Transverse colon (tissue), 4 donors: ENCODE results near the gene C19orf18. TPM values are rescaled to one million over a fixed set of nuclear protein-coding genes. Genes with fewer than 3 reads are reported as not detected.

Experiments used
- DNase-seq: peaks from one replicate; pipeline ENCODE4 v3.0.0-alpha.2; 2019
- H3K27ac ChIP-seq, 4 donors: fragments of 200-600 bp; sonication (generic); 2 replicates each; pipeline ENCODE4 v1.5.1; 2016 to 2018; ENCODE audit warnings: inconsistent platforms in 4 of 4
- H3K27me3 ChIP-seq: fragments of 200-600 bp; sonication (generic); 2 replicates; pipeline ENCODE4 v1.5.1; 2017; ENCODE audit warnings: inconsistent platforms
- H3K36me3 ChIP-seq, 4 donors: fragments of 200-600 bp; sonication (generic); 2 replicates each; pipeline ENCODE4 v1.5.1; 2017 to 2019; ENCODE audit warnings: inconsistent platforms in 4 of 4
- H3K4me1 ChIP-seq, 4 donors: fragments of 200-600 bp; sonication (generic); 2 replicates each; pipeline ENCODE4 v1.5.1; 2017 to 2020; ENCODE audit warnings: inconsistent platforms in 4 of 4
- H3K4me3 ChIP-seq, 4 donors: fragments of 200-600 bp; sonication (generic); 1 replicate in 1 of 4; 2 replicates in 3 of 4; pipeline versions ENCODE4 v1.5.1 to v1.6.1; 2017 to 2019; ENCODE audit warnings: inconsistent platforms in 4 of 4
- H3K9me3 ChIP-seq, 2 donors: fragments of 200-600 bp; sonication (generic); 2 replicates each; pipeline ENCODE4 v1.5.1; 2017 to 2019; ENCODE audit warnings: inconsistent platforms in 2 of 2
- CTCF ChIP-seq, 5 experiments: fragments of 200-600 bp in 3 of 5; fragments of 450-650 bp in 2 of 5; sonication (generic) in 3 of 5; IDR thresholded peaks; 1 replicate in 2 of 5; 2 replicates in 3 of 5; pipeline ENCODE4 v1.5.1; 2016 to 2017; ENCODE audit warnings: antibody characterized with exemption in 5 of 5, inconsistent platforms in 3 of 5, mild to moderate bottlenecking in 2 of 5, moderate library complexity in 1 of 5
- EP300 ChIP-seq: sonication (generic); formaldehyde crosslinking; IDR thresholded peaks from one replicate; pipeline ENCODE4 v1.6.1; 2017; ENCODE audit warnings: antibody characterized with exemption, low read depth
- POLR2A ChIP-seq: fragments of 450-650 bp; IDR thresholded peaks from one replicate; pipeline ENCODE4 v1.6.1; 2016; ENCODE audit warnings: antibody characterized with exemption, mild to moderate bottlenecking, moderate library complexity
- POLR2AphosphoS5 ChIP-seq, 3 donors: sonication (generic); formaldehyde crosslinking; IDR thresholded peaks; one replicate each; pipeline ENCODE4 v1.6.1; 2016; ENCODE audit warnings: antibody characterized with exemption in 3 of 3
- WGBS, 2 donors: methylation state at CpG; one replicate each; pipeline ENCODE4 v1.1.5; 2018; ENCODE audit warnings: low coverage in 1 of 2; 5-methylcytosine and 5-hydroxymethylcytosine counted together
- in situ Hi-C, 4 donors: fragments of 200-750 bp; cut with MboI; loops; one replicate each; pipeline versions ENCODE4 v1.15.0 to v1.15.1; 2017; ENCODE audit warnings: low sequenced_read_pairs in 3 of 4, low pct_ligation_motif_present in 1 of 4, low pct_unique_long_range_greater_than_20kb in 1 of 4
- intact Hi-C: fragments of 100-400 bp; cut with DNase I; formaldehyde crosslinking; loops from one replicate; pipeline ENCODE4 v1.15.1; 2023; ENCODE audit warnings: low total_unique reads
- total RNA-seq, 4 donors: library from RNA; depleted of rRNA; stranded (reverse); fragments of >200 nt; gene quantifications; one replicate each; pipeline ENCODE4 v1.1.0, GENCODE V29; 2016

Gene C19orf18
- total RNA-seq, 4 donors from 2014 or later, result not detected

GRCh38 chr19:58014141-58014540, 39.8 kb upstream of the C19orf18 start:
- no peaks in the 10 kb centered on the region for H3K27me3 ChIP-seq
- no peaks in the 10 kb centered on the region for H3K36me3 ChIP-seq
- in situ Hi-C loops, result no loop called here
- no peak for DNase-seq
- no peak for TF ChIP-seq CTCF (IDR thresholded peaks at IDR 0.05)
- no peak for TF ChIP-seq POLR2A
- TF ChIP-seq POLR2AphosphoS5 (IDR thresholded peaks at IDR 0.05), result no peak
- no peak for TF ChIP-seq EP300
- H3K27ac ChIP-seq, result no peak overlapping the region
- H3K4me3 ChIP-seq, result no peak overlapping the region
- H3K9me3 ChIP-seq, result peaks cover 0 to 30% of the 10 kb centered on the region in 2 donors
- H3K4me1 ChIP-seq, result peaks cover 0 to 4% (median 0%) of the 10 kb centered on the region in 4 donors
- intact Hi-C loops, result no loop called here
- 49 to 52% methylated on average over 5 of the region's 5 CpGs for WGBS, 2 donors

DNA sequence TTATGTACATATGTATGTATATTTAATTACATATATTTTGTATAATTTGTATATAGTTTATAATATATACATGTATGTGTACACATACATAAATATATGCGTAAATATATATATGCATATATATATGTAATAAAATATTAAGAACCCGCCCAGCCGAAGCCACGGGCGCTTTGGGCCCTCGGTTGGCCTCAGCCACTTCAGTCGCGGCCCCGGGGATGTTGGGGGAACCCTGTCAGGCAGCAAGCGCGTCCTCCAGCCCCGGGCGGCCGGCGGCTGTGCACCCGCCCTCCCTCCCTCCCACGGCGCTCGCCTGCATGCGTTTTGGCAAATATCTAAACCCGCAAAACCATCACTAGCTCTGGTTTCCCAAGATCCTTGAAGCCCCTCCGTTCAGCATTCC, 36.2 kb upstream of the C19orf18 start:
- intact Hi-C loops, result no loop called here
- 63 to 94% methylated on average over 14 to 22 of the region's 22 CpGs for WGBS, 2 donors
- Histone ChIP-seq H3K27me3 (no peaks in the 10 kb centered on the region), H3K4me3 (peak overlapping the region in 1 of 4 donors; percentile 48), H3K4me1 (peaks cover 0 to 7% (median 0%) of the 10 kb centered on the region in 4 donors), H3K9me3 (peaks cover 6 to 65% of the 10 kb centered on the region in 2 donors), H3K27ac (peak overlapping the region in 1 of 4 donors; percentile 68), H3K36me3 (peaks cover 0 to 15% (median 4%) of the 10 kb centered on the region in 4 donors)
- DNase-seq, result no peak
- TF ChIP-seq CTCF (IDR thresholded peaks at IDR 0.05), result no peak
- no peak for TF ChIP-seq POLR2AphosphoS5 (IDR thresholded peaks at IDR 0.05)
- no peak for TF ChIP-seq EP300
- no peak for TF ChIP-seq POLR2A
- in situ Hi-C loops, result no loop called here

DNA sequence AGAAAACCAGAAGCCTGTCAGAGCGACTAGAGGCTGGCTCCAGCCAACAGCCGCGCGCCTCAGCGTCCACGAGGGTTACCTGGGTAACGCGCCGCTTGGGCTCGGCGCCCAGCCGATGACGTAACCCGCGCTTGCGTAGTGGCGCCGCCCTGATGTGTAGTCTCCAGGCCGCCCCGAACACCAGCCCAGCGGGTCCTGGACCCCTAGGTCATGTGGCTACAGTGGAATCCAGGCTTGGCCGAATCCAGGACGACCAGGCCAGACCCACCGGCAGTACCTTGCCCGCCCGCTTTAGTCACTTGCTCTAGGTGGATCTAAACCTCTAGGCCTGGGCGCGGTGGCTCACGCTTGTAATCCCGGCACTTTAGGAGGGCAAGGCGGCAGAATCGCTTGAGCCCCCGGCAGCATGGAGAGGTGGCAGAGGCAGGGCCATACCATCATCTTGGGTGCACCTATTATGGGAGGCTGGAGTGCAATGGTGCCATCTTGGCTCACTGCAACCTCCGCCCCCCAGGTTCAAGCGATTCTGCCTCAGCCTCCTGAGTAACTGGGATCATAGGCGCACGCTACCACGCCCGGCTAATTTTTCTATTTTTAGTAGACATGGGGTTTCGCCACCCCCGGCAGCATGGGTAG, 35.5 kb upstream of the C19orf18 start:
- WGBS, 2 donors, result 15% methylated on average over 39 of the region's 41 CpGs; no CpG with 5 or more reads in 1 of the 2 donors

More for the DNA sequence above, 35.5 kb upstream of the C19orf18 start:
- in situ Hi-C loops (no loop called here), intact Hi-C loops (loop anchor here (10.0 kb wide), 1 partner anchor 65 kb away; the partner anchor contains the start of gene ZNF256)
- peak; percentile 84 for DNase-seq
- TF ChIP-seq CTCF (IDR thresholded peaks at IDR 0.05) (peak in 1 of 5 experiments; percentile 11), POLR2AphosphoS5 (IDR thresholded peaks at IDR 0.05) (peak in 2 of 3 donors; percentile 56 to 73), POLR2A (peak; percentile 55), EP300 (no peak)
- H3K4me3 ChIP-seq, result peak overlapping the region; percentile 20 to 48 (median 29)
- H3K4me1 ChIP-seq, result peaks cover 0 to 8% (median 0%) of the 10 kb centered on the region in 4 donors
- H3K9me3 ChIP-seq, result peaks cover 13 to 72% of the 10 kb centered on the region in 2 donors
- H3K36me3 ChIP-seq, result peaks cover 0 to 20% (median 5%) of the 10 kb centered on the region in 4 donors
- H3K27ac ChIP-seq, result peak overlapping the region in 3 of 4 donors; percentile 50 to 68 (median 65)
- H3K27me3 ChIP-seq, result no peaks in the 10 kb centered on the region
